A549 (cell line): ENCODE results near the gene PPP1R3D. TPM values are rescaled to one million over a fixed set of nuclear protein-coding genes. Genes with fewer than 3 reads are reported as not detected.
A peak's percentile ranks its signal among the peaks of the same experiment; 100 is the strongest.

Source experiments
- ATAC-seq, 2 experiments: fragments of 200-7000 bp in 1 of 2; fragments of >200 bp in 1 of 2; cut with Nextera tagmentation in 1 of 2; cut with Tn5 transposase in 1 of 2; 3 replicates each; pipeline versions ENCODE4 v1.8.0 to v1.9.1; 2018 to 2020; ENCODE audit warnings: mild to moderate bottlenecking in 1 of 2, moderate library complexity in 1 of 2
- CTCF ChIA-PET: fragments of 300-600 bp; sonication (Branson Sonifier 250); formaldehyde crosslinking; extraction: SDS; loops from one replicate; lab custom pipeline; 2021; ENCODE audit warnings: antibody characterized with exemption, inconsistent platforms; lab: Yijun Ruan, JAX
- POLR2A ChIA-PET: fragments of 350-600 bp; formaldehyde crosslinking; extraction: SDS; loops from one replicate; lab custom pipeline; 2021; ENCODE audit warnings: antibody characterized with exemption, inconsistent platforms; lab: Yijun Ruan, JAX
- DNase-seq, 2 experiments: peaks; one replicate each; pipeline versions ENCODE4 v3.0.0 to v3.0.0-alpha.2; 2011 to 2016; ENCODE audit warnings: low read depth in 1 of 2, low spot score in 1 of 2
- FAIRE-seq: peaks from 2 replicates; lab custom pipeline; 2011; peaks lifted over from hg19 to GRCh38; lab: Jason Lieb, UNC
- H3K27ac ChIP-seq, 2 experiments: fragments of >200 bp; sonication (Bioruptor Twin); formaldehyde crosslinking; 3 replicates each; pipeline ENCODE4 v1.5.1; 2016 to 2017
- H3K4me1 ChIP-seq: fragments of >200 bp; sonication (Bioruptor Twin); formaldehyde crosslinking; 3 replicates; pipeline ENCODE4 v1.6.1; 2016
- H3K4me2 ChIP-seq: fragments of >200 bp; sonication (Bioruptor Twin); formaldehyde crosslinking; 3 replicates; pipeline ENCODE4 v1.6.1; 2016
- H3K4me3 ChIP-seq: fragments of >200 bp; sonication (Bioruptor Twin); formaldehyde crosslinking; 3 replicates; pipeline ENCODE4 v1.5.1; 2016
- H3K9me3 ChIP-seq: fragments of >200 bp; sonication (Bioruptor Twin); formaldehyde crosslinking; 3 replicates; pipeline ENCODE4 v1.6.1; 2016
- CBX2 ChIP-seq: fragments of 200-600 bp; sonication (generic); IDR thresholded peaks from 2 replicates; pipeline ENCODE4 v1.6.1; 2016; ENCODE audit warnings: low read depth, mild to moderate bottlenecking, borderline replicate concordance
- CEBPB ChIP-seq, 2 experiments: fragments of >200 bp in 1 of 2; sonication (Bioruptor Twin) in 1 of 2; formaldehyde crosslinking in 1 of 2; IDR thresholded peaks; 2 replicates each; pipeline ENCODE4 v1.6.1; 2012 to 2016
- E2F6 ChIP-seq: IDR thresholded peaks from 2 replicates; pipeline ENCODE4 v1.6.1; 2012; ENCODE audit warnings: low read depth, borderline replicate concordance
- ESRRA ChIP-seq: fragments of 150-350 bp; IDR thresholded peaks from 2 replicates; pipeline ENCODE4 v1.6.1; 2014; ENCODE audit warnings: mild to moderate bottlenecking, low read length, borderline replicate concordance
- FOSL2 ChIP-seq, 2 experiments: fragments of 450-650 bp in 1 of 2; fragments of >200 bp in 1 of 2; sonication (Bioruptor Twin) in 1 of 2; formaldehyde crosslinking; IDR thresholded peaks; 2 replicates each; pipeline versions ENCODE4 v1.5.0 to v1.6.1; 2016 to 2020; ENCODE audit warnings: mild to moderate bottlenecking in 1 of 2, moderate library complexity in 1 of 2
- GATA3 ChIP-seq: IDR thresholded peaks from 2 replicates; pipeline ENCODE4 v1.6.1; 2012; ENCODE audit warnings: borderline replicate concordance
- HDAC2 ChIP-seq: fragments of 200-600 bp; sonication (generic); IDR thresholded peaks from 2 replicates; pipeline ENCODE4 v1.6.1; 2016
- HOXB13 ChIP-seq: fragments of 250-450 bp; sonication (Bioruptor Pico); IDR thresholded peaks from 2 replicates; pipeline ENCODE4 v1.5.0; 2020; ENCODE audit warnings: low read depth, mild to moderate bottlenecking, moderate library complexity
- KDM1A ChIP-seq: fragments of 200-600 bp; sonication (generic); IDR thresholded peaks from 2 replicates; pipeline ENCODE4 v1.6.1; 2016; ENCODE audit warnings: low read depth, mild to moderate bottlenecking
- MAFK ChIP-seq: fragments of 450-650 bp; IDR thresholded peaks from 2 replicates; pipeline ENCODE4 v1.6.1; 2014; ENCODE audit not compliant: partially characterized antibody
- MAX ChIP-seq: IDR thresholded peaks from 2 replicates; pipeline ENCODE4 v1.6.1; 2012
- NR3C1 ChIP-seq: fragments of >200 bp; sonication (Bioruptor Twin); formaldehyde crosslinking; IDR thresholded peaks from 3 replicates; pipeline ENCODE4 v1.6.1; 2017
- PHF8 ChIP-seq: fragments of 200-600 bp; sonication (generic); IDR thresholded peaks from 2 replicates; pipeline ENCODE4 v1.6.1; 2016; ENCODE audit warnings: low read depth, mild to moderate bottlenecking, antibody characterized with exemption, moderate library complexity, borderline replicate concordance
- POLR2A ChIP-seq: IDR thresholded peaks from 2 replicates; pipeline ENCODE4 v1.6.1; 2012; ENCODE audit warnings: mild to moderate bottlenecking, low read length
- POLR2AphosphoS2 ChIP-seq: conservative IDR thresholded peaks from 2 replicates; pipeline ENCODE4 v1.6.1; 2012; ENCODE audit warnings: low read length, improper control_type of control experiment, inconsistent platforms
- RAD21 ChIP-seq, 2 experiments: fragments of >200 bp in 1 of 2; sonication (Bioruptor Twin) in 1 of 2; formaldehyde crosslinking in 1 of 2; IDR thresholded peaks in 1 of 2; conservative IDR thresholded peaks in 1 of 2; 2 replicates in 1 of 2; 3 replicates in 1 of 2; pipeline ENCODE4 v1.6.1; 2012 to 2018; ENCODE audit warnings: inconsistent platforms in 1 of 2
- RARB ChIP-seq: fragments of 250-450 bp; sonication (Bioruptor Pico); IDR thresholded peaks from 2 replicates; pipeline ENCODE4 v1.8.0; 2021; ENCODE audit warnings: mild to moderate bottlenecking, moderate library complexity
- RFX5 ChIP-seq: fragments of 450-650 bp; IDR thresholded peaks from 2 replicates; pipeline ENCODE4 v1.7.1; 2014; ENCODE audit warnings: antibody characterized with exemption, mild to moderate bottlenecking, moderate library complexity
- SMC3 ChIP-seq: fragments of >200 bp; sonication (Bioruptor Twin); formaldehyde crosslinking; IDR thresholded peaks from 3 replicates; pipeline ENCODE4 v1.6.1; 2018; ENCODE audit warnings: inconsistent platforms
- ZC3H11A ChIP-seq: fragments of 450-650 bp; IDR thresholded peaks from 2 replicates; pipeline ENCODE4 v1.6.1; 2014; ENCODE audit warnings: antibody characterized with exemption, mild to moderate bottlenecking
- ZFP36 ChIP-seq: fragments of 450-650 bp; IDR thresholded peaks from 2 replicates; pipeline ENCODE4 v1.6.1; 2014; ENCODE audit warnings: borderline replicate concordance; ENCODE audit not compliant: partially characterized antibody
- WGBS: methylation state at CpG from one replicate; pipeline ENCODE4 v1.1.6; 2017; ENCODE audit errors: missing lambda C conversion rate; 5-methylcytosine and 5-hydroxymethylcytosine counted together
- polyA plus RNA-seq, 4 experiments: library from polyadenylated mRNA; depleted of rRNA in 3 of 4; stranded (reverse); fragments of >200 nt; fragmentation: RNase III in 1 of 4; extraction: RNeasy Plus Mini Kit Qiagen cat#74134 plus additional on column Dnase treatment in 1 of 4; gene quantifications; 2 replicates in 3 of 4; 3 replicates in 1 of 4; pipeline ENCODE4 v1.2.3, GENCODE V29; 2011 to 2017
- TF ChIP-seq, protein P1 (sequence below): fragments of 450-650 bp; IDR thresholded peaks from 2 replicates; pipeline ENCODE4 v1.6.1; 2014; ENCODE audit warnings: antibody characterized with exemption

The PPP1R3D gene
- polyA plus RNA-seq, 2 of the 4 experiments (the other 2 are of a cell fraction), result 2.7 to 3.9 TPM

- TF ChIP-seq FOSL2 (IDR thresholded peaks at IDR 0.05), result no peak
- peak; percentile 59 for TF ChIP-seq FOSL2 (CRISPR knock-in tag; IDR thresholded peaks at IDR 0.05)
- no peak for TF ChIP-seq E2F6
- TF ChIP-seq MAFK, result peak; percentile 51
- peak; percentile 72 to 80; a peak in 5 of 6 replicates for ATAC-seq
- DNase-seq, result peak; percentile 46 to 56
- FAIRE-seq, result no peak
- WGBS, result 26% methylated on average over 5 of the region's 5 CpGs
- Histone ChIP-seq H3K27ac (no peak overlapping the region), H3K4me1 (peaks cover 20% of the 10 kb centered on the region), H3K4me2 (peak overlapping the region; percentile 45), H3K4me3 (no peak overlapping the region), H3K9me3 (no peaks in the 10 kb centered on the region)
- ChIA-PET CTCF (no interaction called here), POLR2A (no interaction called here)
Observed at GRCh38 chr20:59988141-59988540, 48.0 kb upstream of the PPP1R3D start.

DNA sequence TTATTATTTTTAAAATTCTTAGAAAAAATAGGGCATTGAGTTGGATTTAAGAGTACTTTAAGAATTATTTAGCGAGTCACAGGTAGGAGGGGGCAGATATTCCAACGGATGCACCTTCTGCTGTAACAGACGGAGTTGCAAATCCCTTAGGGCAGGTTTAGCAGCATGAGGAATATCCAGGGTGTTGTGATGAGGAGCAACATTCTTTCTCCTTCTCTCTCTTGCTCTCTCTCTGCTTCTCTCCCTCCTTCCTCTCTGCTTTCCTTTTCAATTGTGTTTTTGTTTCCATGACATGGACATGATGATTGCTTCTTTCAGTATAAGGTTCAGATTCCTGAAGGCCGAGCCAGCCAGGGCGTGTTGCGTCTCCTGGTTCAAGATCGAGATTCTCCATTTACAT is 47.0 kb upstream of the PPP1R3D start:
- ChIA-PET CTCF (interaction anchor here (0.8 to 1.0 kb wide), 2 partner anchors 12 to 53 kb away, joined by 3 read pairs; no protein-coding TSS in a partner anchor), POLR2A (no interaction called here)
- H3K4me2 ChIP-seq, result no peak overlapping the region
- H3K27ac ChIP-seq, result no peak overlapping the region
- DNase-seq, result no peak
- peaks cover 20% of the 10 kb centered on the region for H3K4me1 ChIP-seq
- H3K9me3 ChIP-seq, result no peaks in the 10 kb centered on the region
- 67% methylated on average over 7 of the region's 7 CpGs for WGBS
- no peak overlapping the region for H3K4me3 ChIP-seq
- ATAC-seq, result no peak
- TF ChIP-seq ESRRA (no peak), CBX2 (no peak), MAX (no peak), CEBPB (IDR thresholded peaks at IDR 0.05) (no peak), HDAC2 (no peak), ZFP36 (no peak), POLR2AphosphoS2 (no peak), RFX5 (no peak), ZC3H11A (no peak), GATA3 (no peak), HOXB13 (no peak), PHF8 (no peak), RARB (no peak), SMC3 (no peak), NR3C1 (no peak), POLR2A (no peak)
- TF ChIP-seq, protein P1, sequence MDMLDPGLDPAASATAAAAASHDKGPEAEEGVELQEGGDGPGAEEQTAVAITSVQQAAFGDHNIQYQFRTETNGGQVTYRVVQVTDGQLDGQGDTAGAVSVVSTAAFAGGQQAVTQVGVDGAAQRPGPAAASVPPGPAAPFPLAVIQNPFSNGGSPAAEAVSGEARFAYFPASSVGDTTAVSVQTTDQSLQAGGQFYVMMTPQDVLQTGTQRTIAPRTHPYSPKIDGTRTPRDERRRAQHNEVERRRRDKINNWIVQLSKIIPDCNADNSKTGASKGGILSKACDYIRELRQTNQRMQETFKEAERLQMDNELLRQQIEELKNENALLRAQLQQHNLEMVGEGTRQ, result no peak
- FAIRE-seq, result no peak

- ATAC-seq (no peak), FAIRE-seq (no peak), DNase-seq (no peak)
- H3K4me3 ChIP-seq, result no peak overlapping the region
- peaks cover 13% of the 10 kb centered on the region for H3K4me1 ChIP-seq
- POLR2A ChIA-PET, result no interaction called here
- 74% methylated on average over 2 of the region's 3 CpGs for WGBS
- H3K9me3 ChIP-seq, result no peaks in the 10 kb centered on the region
- H3K27ac ChIP-seq, result no peak overlapping the region
- no peak overlapping the region for H3K4me2 ChIP-seq
- no peak for TF ChIP-seq KDM1A
- peak in 1 of 2 experiments; percentile 9; a peak in 1 of 5 replicates for TF ChIP-seq RAD21 (conservative IDR thresholded peaks at IDR 0.05 in 1 of 2, IDR thresholded peaks at IDR 0.05 in 1 of 2)
- CTCF ChIA-PET, result interaction anchor here (0.8 kb wide), 1 partner anchor 57 kb away, joined by 3 read pairs; no protein-coding TSS in a partner anchor
Observed at GRCh38 chr20:59985864-59986263, 45.8 kb upstream of the PPP1R3D start.
